H1 (cell line): Measurements from ENCODE around the gene POLR3GL. TPM values are rescaled to one million over a fixed set of nuclear protein-coding genes. Genes with fewer than 3 reads are reported as not detected.
A peak's percentile ranks its signal among the peaks of the same experiment; 100 is the strongest.

Source experiments
- CHD2 ChIP-seq: IDR thresholded peaks from 2 replicates; pipeline ENCODE4 v1.6.1; 2012; ENCODE audit warnings: low read length, improper control_type of control experiment
- CREB1 ChIP-seq: IDR thresholded peaks from 2 replicates; pipeline ENCODE4 v1.6.1; 2012; ENCODE audit warnings: inconsistent platforms
- PHF8 ChIP-seq: fragments of 200-600 bp; sonication (generic); conservative IDR thresholded peaks from 2 replicates; pipeline ENCODE4 v1.7.1; 2012; ENCODE audit warnings: low read depth, mild to moderate bottlenecking, inconsistent platforms, low read length, moderate library complexity
- SAP30 ChIP-seq: fragments of 300-600 bp; sonication (generic); IDR thresholded peaks from 2 replicates; pipeline ENCODE4 v1.7.1; 2012; ENCODE audit warnings: low read length, moderate library complexity, mild to moderate bottlenecking, inconsistent platforms; ENCODE audit not compliant: insufficient read depth, insufficient replicate concordance
- SIN3A ChIP-seq, 2 experiments: IDR thresholded peaks in 1 of 2; conservative IDR thresholded peaks in 1 of 2; 2 replicates each; pipeline ENCODE4 v1.6.1; 2011 to 2012; ENCODE audit warnings: low read length in 2 of 2, improper control_type of control experiment in 1 of 2, low read depth in 1 of 2, mild to moderate bottlenecking in 1 of 2
- SIX5 ChIP-seq: IDR thresholded peaks from 2 replicates; pipeline ENCODE4 v1.6.1; 2011; ENCODE audit warnings: mild to moderate bottlenecking, low read depth, low read length
- polyA plus RNA-seq, 7 experiments: library from polyadenylated mRNA; depleted of rRNA in 3 of 7; stranded (reverse) in 5 of 7; unstranded in 2 of 7; fragments of >200 nt in 5 of 7; fragments of 200-250 nt in 2 of 7; gene quantifications; 1 replicate in 5 of 7; 2 replicates in 1 of 7; 4 replicates in 1 of 7; pipeline versions ENCODE4 v1.2.1 to v1.2.3, GENCODE V29; 2011 to 2013; ENCODE audit warnings: missing spikeins in 2 of 7, mixed read lengths in 2 of 7
- total RNA-seq: library from RNA; stranded (reverse); fragmentation: NEBNext Ultra II Directional; extraction: Animal tissue kit (Norgen Biotek cat#: 25700); gene quantifications from 2 replicates; pipeline ENCODE4 v1.2.1, GENCODE V29; 2021
- TF ChIP-seq, protein P1 (sequence below): IDR thresholded peaks from 2 replicates; pipeline ENCODE4 v1.6.1; 2012; ENCODE audit warnings: inconsistent platforms

The POLR3GL gene
- total and polyA plus RNA-seq, 2 of the 8 experiments (the other 6 are each of a cell fraction or from before 2014, with no cell fraction given): 3.1 to 3.9 TPM

DNA sequence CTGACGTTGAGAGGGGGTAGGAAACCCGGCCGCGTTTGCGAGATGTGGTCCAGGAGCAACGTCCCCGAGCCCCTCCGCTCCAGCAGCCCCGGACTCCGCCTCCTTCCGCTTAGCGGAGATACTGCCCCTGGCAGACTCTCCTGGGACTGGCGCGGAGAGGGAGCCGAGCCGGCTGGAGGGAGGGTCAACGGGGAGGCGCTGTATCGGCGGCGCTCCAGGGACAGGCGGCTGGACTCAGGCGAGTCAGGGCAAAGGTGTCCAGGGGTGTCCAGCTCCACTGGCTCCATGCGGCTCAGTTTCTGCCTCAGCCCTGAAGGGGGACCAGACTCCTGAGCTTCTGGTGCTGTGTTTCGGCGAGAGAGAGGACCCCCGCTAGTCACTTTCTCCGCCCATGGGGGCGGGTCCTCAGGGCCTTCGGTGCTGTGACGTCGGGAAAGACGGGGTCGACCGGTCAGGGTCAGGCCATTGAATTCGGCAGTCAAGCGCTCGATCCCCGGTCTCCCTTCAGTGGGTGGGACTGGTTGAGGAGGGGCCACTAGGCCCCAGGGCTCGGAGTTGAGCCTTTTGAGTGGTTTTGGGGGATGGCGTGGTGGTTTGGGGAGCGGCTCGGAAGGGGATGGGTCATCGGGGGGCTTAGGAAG, 3.9 kb upstream of the POLR3GL start (continued):
- TF ChIP-seq, protein P1, sequence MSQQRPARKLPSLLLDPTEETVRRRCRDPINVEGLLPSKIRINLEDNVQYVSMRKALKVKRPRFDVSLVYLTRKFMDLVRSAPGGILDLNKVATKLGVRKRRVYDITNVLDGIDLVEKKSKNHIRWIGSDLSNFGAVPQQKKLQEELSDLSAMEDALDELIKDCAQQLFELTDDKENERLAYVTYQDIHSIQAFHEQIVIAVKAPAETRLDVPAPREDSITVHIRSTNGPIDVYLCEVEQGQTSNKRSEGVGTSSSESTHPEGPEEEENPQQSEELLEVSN: no peak
- no peak for TF ChIP-seq SIX5
- peak; percentile 34; the same call in 1 of the 2 replicates for TF ChIP-seq PHF8
- peak; percentile 60 for TF ChIP-seq SAP30
- peak; percentile 78 for TF ChIP-seq CREB1
- no peak for TF ChIP-seq CHD2
- peak in 1 of 2 experiments; percentile 51; a peak in 1 of 4 replicates for TF ChIP-seq SIN3A (conservative IDR thresholded peaks at IDR 0.05 in 1 of 2, IDR thresholded peaks at IDR 0.05 in 1 of 2; ENCODE audit: low read depth in 1 of 2, low read length in 2 of 2)
- TF ChIP-seq, all 59 proteins: peak for 12
